K562 (cell line): ENCODE results near the gene KLC3. TPM values are rescaled to one million over a fixed set of nuclear protein-coding genes. Genes with fewer than 3 reads are reported as not detected.

Source experiments
- ATAC-seq: fragments of 200-7000 bp; cut with Tn5 transposase; 3 replicates; pipeline ENCODE4 v1.9.1; 2020; ENCODE audit warnings: moderate library complexity
- BruUV-seq: library from RNA; stranded (reverse); fragments of 400-500 nt; replicated peaks from 2 replicates; lab custom pipeline; 2021; lab: Mats Ljungman, UMichigan
- CTCF ChIA-PET: fragments of 300-600 bp; formaldehyde crosslinking; extraction: SDS; loops from one replicate; lab custom pipeline; 2021; ENCODE audit warnings: low intra/inter-chr PET ratio; lab: Yijun Ruan, JAX
- POLR2A ChIA-PET: fragments of 300-600, 350-650 bp; sonication (Branson Sonifier 250); formaldehyde crosslinking; extraction: SDS; loops from one replicate; lab custom pipeline; 2021; ENCODE audit warnings: antibody characterized with exemption, inconsistent platforms; lab: Yijun Ruan, JAX
- DNase-seq, 4 experiments: peaks; one replicate each; pipeline versions ENCODE4 v3.0.0 to v3.0.0-alpha.2; 2011 to 2018; ENCODE audit warnings: low spot score in 3 of 4, mixed read lengths in 3 of 4; ENCODE audit errors: extremely low read depth in 1 of 4
- FAIRE-seq: peaks from 2 replicates; lab custom pipeline; 2011; peaks lifted over from hg19 to GRCh38; lab: Jason Lieb, UNC
- H2AFZ ChIP-seq: 2 replicates; pipeline ENCODE4 v1.6.0; 2011; ENCODE audit warnings: low read depth, low read length, control low read depth, inconsistent platforms
- H3K27ac ChIP-seq: fragments of 200-600 bp; 3 replicates; pipeline ENCODE4 v1.8.0; 2011; ENCODE audit warnings: low read depth, mild to moderate bottlenecking, control low read depth, inconsistent platforms, low read length, moderate library complexity, mixed read lengths; ENCODE audit errors: extremely low read depth
- H3K27me3 ChIP-seq, 2 experiments: fragments of 300-600 bp in 1 of 2; 2 replicates in 1 of 2; 3 replicates in 1 of 2; pipeline versions ENCODE4 v1.6.0 to v1.8.0; 2011; ENCODE audit warnings: inconsistent platforms in 2 of 2, low read length in 2 of 2, mild to moderate bottlenecking in 1 of 2, mixed read lengths in 1 of 2, moderate library complexity in 1 of 2; ENCODE audit not compliant: control insufficient read depth in 2 of 2, insufficient read depth in 2 of 2
- H3K36me3 ChIP-seq: fragments of 300-600 bp; 3 replicates; pipeline ENCODE4 v1.8.0; 2011; ENCODE audit warnings: mild to moderate bottlenecking, low read length, inconsistent platforms; ENCODE audit not compliant: control insufficient read depth, insufficient read depth
- H3K4me1 ChIP-seq, 2 experiments: fragments of 200-600 bp in 1 of 2; replicated peaks in 1 of 2; 2 replicates in 1 of 2; 3 replicates in 1 of 2; pipeline versions ENCODE4 v1.5.1 to v1.8.0; 2011; ENCODE audit warnings: inconsistent platforms in 2 of 2, low read length in 2 of 2, mild to moderate bottlenecking in 1 of 2, mixed read lengths in 1 of 2, moderate library complexity in 1 of 2; ENCODE audit not compliant: control insufficient read depth in 2 of 2, insufficient read depth in 2 of 2
- H3K4me2 ChIP-seq: 2 replicates; pipeline ENCODE4 v1.6.1; 2011; ENCODE audit warnings: low read length, control low read depth, inconsistent platforms, mixed read lengths; ENCODE audit not compliant: insufficient read depth
- H3K4me3 ChIP-seq: fragments of 200-600 bp; sonication (generic), shearing (Covaris generic); 2 replicates; pipeline ENCODE4 v1.5.1; 2016; ENCODE audit warnings: control low read depth, inconsistent platforms
- H3K79me2 ChIP-seq: fragments of 200-600 bp; 3 replicates; pipeline ENCODE4 v1.8.0; 2011; ENCODE audit warnings: low read length, inconsistent platforms; ENCODE audit not compliant: control insufficient read depth, insufficient read depth
- H3K9ac ChIP-seq, 2 experiments: 2 replicates each; pipeline versions ENCODE4 v1.6.0 to v1.6.1; 2011; ENCODE audit warnings: low read depth in 2 of 2, low read length in 2 of 2, control low read depth in 1 of 2, inconsistent platforms in 1 of 2, mild to moderate bottlenecking in 1 of 2, mixed read lengths in 1 of 2; ENCODE audit not compliant: insufficient read depth in 1 of 2
- H3K9me1 ChIP-seq: one replicate; pipeline ENCODE4 v1.6.0; 2011; ENCODE audit warnings: inconsistent platforms, mild to moderate bottlenecking, low read length, moderate library complexity; ENCODE audit not compliant: control insufficient read depth, insufficient read depth
- H3K9me3 ChIP-seq: replicated peaks from 2 replicates; pipeline ENCODE4 v1.5.1; 2011; ENCODE audit warnings: low read depth, low read length, inconsistent platforms; ENCODE audit not compliant: control insufficient read depth, insufficient read depth
- H4K20me1 ChIP-seq: replicated peaks from 2 replicates; pipeline ENCODE4 v1.6.1; 2011; ENCODE audit warnings: low read length, inconsistent platforms, mixed read lengths; ENCODE audit not compliant: control insufficient read depth, insufficient read depth
- CBFA2T2 ChIP-seq: fragments of 450-650 bp; conservative IDR thresholded peaks from 2 replicates; pipeline ENCODE4 v1.6.1; 2017; ENCODE audit warnings: mild to moderate bottlenecking
- CBFA2T3 ChIP-seq: fragments of 450-650 bp; IDR thresholded peaks from 2 replicates; pipeline ENCODE4 v1.6.1; 2017
- COPS2 ChIP-seq: fragments of 450-650 bp; conservative IDR thresholded peaks from 2 replicates; pipeline ENCODE4 v1.6.1; 2016; ENCODE audit warnings: mild to moderate bottlenecking, moderate library complexity
- EZH2 ChIP-seq: IDR thresholded peaks from 2 replicates; pipeline ENCODE4 v1.6.1; 2012; ENCODE audit warnings: low read depth, mild to moderate bottlenecking, inconsistent platforms, low read length, borderline replicate concordance
- GATA2 ChIP-seq: sonication (generic); formaldehyde crosslinking; IDR thresholded peaks from 2 replicates; pipeline ENCODE4 v1.4.0; 2020; ENCODE audit warnings: mild to moderate bottlenecking, missing genetic modification reagents
- HNRNPLL ChIP-seq: fragments of 200-400 bp; formaldehyde crosslinking; IDR thresholded peaks from 2 replicates; pipeline ENCODE4 v1.6.1; 2017; ENCODE audit warnings: low read length, low read depth, mild to moderate bottlenecking; ENCODE audit not compliant: poor library complexity, severe bottlenecking
- HOXB6 ChIP-seq: fragments of 250-450 bp; sonication (Bioruptor Pico); IDR thresholded peaks from 2 replicates; pipeline ENCODE4 v1.5.1; 2022; ENCODE audit warnings: mild to moderate bottlenecking, borderline replicate concordance
- ILK ChIP-seq: fragments of 450-650 bp; IDR thresholded peaks from 2 replicates; pipeline ENCODE4 v1.6.1; 2016; ENCODE audit warnings: missing genetic modification characterization, low read depth, mild to moderate bottlenecking, missing compliant biosample characterization, moderate library complexity, borderline replicate concordance
- KDM1A ChIP-seq, 2 experiments: fragments of 450-650 bp; IDR thresholded peaks; 2 replicates each; pipeline ENCODE4 v1.6.1; 2016; ENCODE audit warnings: mild to moderate bottlenecking in 2 of 2
- L3MBTL2 ChIP-seq: fragments of 450-650 bp; IDR thresholded peaks from 2 replicates; pipeline ENCODE4 v1.6.1; 2016; ENCODE audit warnings: mild to moderate bottlenecking, moderate library complexity
- LEF1 ChIP-seq: fragments of 450-650 bp; IDR thresholded peaks from 2 replicates; pipeline ENCODE4 v1.6.1; 2016; ENCODE audit warnings: mild to moderate bottlenecking
- NCOA6 ChIP-seq: fragments of 450-650 bp; IDR thresholded peaks from 2 replicates; pipeline ENCODE4 v1.6.1; 2017; ENCODE audit warnings: mild to moderate bottlenecking
- NR2C1 ChIP-seq, 2 experiments: fragments of 450-650 bp; IDR thresholded peaks; 2 replicates each; pipeline ENCODE4 v1.6.1; 2017; ENCODE audit warnings: mild to moderate bottlenecking in 2 of 2, antibody characterized with exemption in 1 of 2, inconsistent platforms in 1 of 2, missing compliant biosample characterization in 1 of 2, missing genetic modification characterization in 1 of 2
- NR2C2 ChIP-seq, 2 experiments: fragments of 200-800 bp in 1 of 2; sonication (Bioruptor generic) in 1 of 2; sonication (generic) in 1 of 2; formaldehyde crosslinking in 1 of 2; IDR thresholded peaks; 2 replicates each; pipeline versions ENCODE4 v1.6.1 to v1.8.0; 2016 to 2022; ENCODE audit warnings: mild to moderate bottlenecking in 1 of 2, missing compliant biosample characterization in 1 of 2, missing genetic modification characterization in 1 of 2, missing genetic modification reagents in 1 of 2
- PHF21A ChIP-seq: fragments of 450-650 bp; IDR thresholded peaks from 2 replicates; pipeline ENCODE4 v1.6.1; 2017; ENCODE audit warnings: low read depth, borderline replicate concordance
- PRPF4 ChIP-seq: fragments of 200-400 bp; formaldehyde crosslinking; IDR thresholded peaks from one replicate; pipeline ENCODE4 v1.6.1; 2017; ENCODE audit warnings: low read length, low read depth, mild to moderate bottlenecking; ENCODE audit not compliant: insufficient read depth, poor library complexity, severe bottlenecking
- RCOR1 ChIP-seq, 2 experiments: IDR thresholded peaks; 2 replicates each; pipeline ENCODE4 v1.6.1; 2012; ENCODE audit warnings: low read depth in 2 of 2, low read length in 2 of 2, borderline replicate concordance in 1 of 2, improper control_type of control experiment in 1 of 2
- SAFB2 ChIP-seq: fragments of 200-400 bp; formaldehyde crosslinking; IDR thresholded peaks from 2 replicates; pipeline ENCODE4 v1.6.1; 2018; ENCODE audit warnings: borderline replicate concordance, low read length, low read depth, moderate library complexity; ENCODE audit not compliant: severe bottlenecking
- SMAD2 ChIP-seq: fragments of 150-350 bp; IDR thresholded peaks from 2 replicates; pipeline ENCODE4 v1.6.1; 2014; ENCODE audit warnings: low read depth, mild to moderate bottlenecking, low read length
- SMARCA4 ChIP-seq: fragments of 450-650 bp; IDR thresholded peaks from 2 replicates; pipeline ENCODE4 v1.6.1; 2016
- SUPT5H ChIP-seq: fragments of 450-650 bp; IDR thresholded peaks from 2 replicates; pipeline ENCODE4 v1.6.1; 2016
- TCFL5 ChIP-seq: fragments of 250-450 bp; sonication (Bioruptor Pico); conservative IDR thresholded peaks from 2 replicates; pipeline ENCODE4 v1.6.1; 2021; ENCODE audit warnings: mild to moderate bottlenecking, moderate library complexity, matching md5 sums
- ZBTB43 ChIP-seq: sonication (generic); formaldehyde crosslinking; IDR thresholded peaks from 2 replicates; pipeline ENCODE4 v1.8.0; 2023; ENCODE audit warnings: mild to moderate bottlenecking, missing genetic modification reagents
- ZEB2 ChIP-seq: fragments of 450-650 bp; IDR thresholded peaks from 2 replicates; pipeline ENCODE4 v1.6.1; 2016
- ZNF253 ChIP-seq: fragments of 250-450 bp; sonication (Bioruptor Pico); conservative IDR thresholded peaks from 2 replicates; pipeline ENCODE4 v1.6.1; 2021; ENCODE audit warnings: mild to moderate bottlenecking
- ZNF263 ChIP-seq: sonication (generic); formaldehyde crosslinking; IDR thresholded peaks from 2 replicates; pipeline ENCODE4 v1.8.0; 2022; ENCODE audit warnings: mild to moderate bottlenecking, missing genetic modification reagents, borderline replicate concordance
- ZNF77 ChIP-seq: fragments of 250-450 bp; sonication (Bioruptor Pico); IDR thresholded peaks from 2 replicates; pipeline ENCODE4 v1.5.0; 2020
- WGBS: fragments of 100-300 bp; shearing (Covaris generic); methylation state at CpG from one replicate; pipeline ENCODE4 v1.1.6; 2016; ENCODE audit warnings: low coverage, mixed read lengths; ENCODE audit not compliant: insufficient coverage; ENCODE audit errors: missing lambda C conversion rate; 5-methylcytosine and 5-hydroxymethylcytosine counted together
- in situ Hi-C: fragments of 300-500 bp; cut with MboI; formaldehyde crosslinking; loops from 4 replicates; pipeline ENCODE4 v1.15.0; 2018; ENCODE audit warnings: inconsistent platforms, mixed read lengths
- intact Hi-C: fragments of 100-400 bp; cut with micrococcal nuclease; formaldehyde crosslinking; loops from 2 replicates; pipeline ENCODE4 v1.14.2; 2022
- polyA plus RNA-seq, 8 experiments: library from polyadenylated mRNA; depleted of rRNA in 4 of 8; stranded (reverse) in 5 of 8; unstranded in 3 of 8; fragments of >200 nt; fragmentation: Nextera tagmentation in 2 of 8; fragmentation: Illumina TruSeq in 1 of 8; extraction: Ambion mirVana in 2 of 8; extraction: Trizol in 1 of 8; gene quantifications; 2 replicates each; pipeline versions ENCODE4 v1.2.1 to v1.2.3, GENCODE V29; 2011 to 2014; ENCODE audit warnings: inconsistent platforms in 1 of 8, missing spikeins in 1 of 8
- total RNA-seq, 7 experiments: library from RNA; depleted of rRNA in 6 of 7; stranded (reverse); fragments of >200 nt in 6 of 7; fragmentation: Illumina TruSeq in 2 of 7; extraction: Trizol in 2 of 7; gene quantifications; 2 replicates each; pipeline versions ENCODE4 v1.2.1 to v1.2.3, GENCODE V29; 2011 to 2021; ENCODE audit warnings: low replicate concordance in 1 of 7

The KLC3 gene
- total and polyA plus RNA-seq, 9 of the 15 experiments (the other 6 are each of a cell fraction or from before 2014, with no cell fraction given): 0.03 to 1.2 (median 0.59) TPM; not detected in 3

GRCh38 chr19:45349126-45349415 lies 8.5 kb downstream of the KLC3 start:
- Histone ChIP-seq H3K4me2 (no peak overlapping the region), H3K27me3 (no peaks in the 10 kb centered on the region), H3K79me2 (no peaks in the 10 kb centered on the region), H4K20me1 (peaks cover 3% of the 10 kb centered on the region; the same call in 1 of the 2 replicates), H3K9me1 (no peaks in the 10 kb centered on the region), H3K36me3 (peaks cover 44% of the 10 kb centered on the region; the same call in 1 of the 3 replicates), H3K27ac (no peak overlapping the region), H3K4me3 (no peak overlapping the region), H3K9me3 (no peaks in the 10 kb centered on the region), H2AFZ (no peak overlapping the region), H3K4me1 (peaks cover 0 to 53% of the 10 kb centered on the region in 2 experiments; a peak in 2 of 5 replicates), H3K9ac (no peak overlapping the region; a peak in 1 of 4 replicates)
- FAIRE-seq (no peak), DNase-seq (no peak), ATAC-seq (no peak)
- ChIA-PET CTCF (no interaction called here), POLR2A (no interaction called here)
- intact Hi-C loops (no loop called here), in situ Hi-C loops (no loop called here)
- no TSS peak for BruUV-seq
- WGBS: 33% methylated on average over 3 of the region's 3 CpGs
- TF ChIP-seq ZBTB43 (CRISPR knock-in tag): no peak
- TF ChIP-seq ZEB2: no peak
- no peak for TF ChIP-seq SMARCA4
- TF ChIP-seq CBFA2T2: no peak
- TF ChIP-seq PHF21A: no peak
- TF ChIP-seq CBFA2T3: no peak
- no peak for TF ChIP-seq ZNF253 (CRISPR knock-in tag)
- no peak for TF ChIP-seq LEF1
- no peak for TF ChIP-seq ZNF77
- no peak for TF ChIP-seq NCOA6
- no peak for TF ChIP-seq SMAD2
- TF ChIP-seq ILK: no peak
- TF ChIP-seq NR2C2 (CRISPR knock-in tag; IDR thresholded peaks at IDR 0.05): peak; percentile 64; the same call in 1 of the 2 replicates
- peak; percentile 26; the same call in 1 of the 2 replicates for TF ChIP-seq NR2C2 (tag; IDR thresholded peaks at IDR 0.05)
- TF ChIP-seq HNRNPLL: no peak
- TF ChIP-seq EZH2: no peak
- no peak for TF ChIP-seq TCFL5 (CRISPR knock-in tag)
- no peak for TF ChIP-seq SAFB2
- no peak for TF ChIP-seq COPS2
- TF ChIP-seq ZNF263 (CRISPR knock-in tag): no peak
- no peak for TF ChIP-seq PRPF4
- no peak for TF ChIP-seq KDM1A (IDR thresholded peaks at IDR 0.05)
- peak; percentile 56; the same call in 1 of the 2 replicates for TF ChIP-seq SUPT5H
- no peak for TF ChIP-seq GATA2
- TF ChIP-seq HOXB6 (CRISPR knock-in tag): no peak
- TF ChIP-seq NR2C1 (IDR thresholded peaks at IDR 0.05): peak; percentile 78
- TF ChIP-seq NR2C1 (tag; IDR thresholded peaks at IDR 0.05): peak; percentile 74; the same call in 1 of the 2 replicates
- TF ChIP-seq L3MBTL2: no peak
- no peak for TF ChIP-seq RCOR1 (IDR thresholded peaks at IDR 0.05; ENCODE audit: borderline replicate concordance in 1 of 2, low read depth in 2 of 2, low read length in 2 of 2)
